Measurements from ENCODE around the gene CDC42EP3.

GRCh38 chr2:37638973-37639372, 32.5 kb downstream of the CDC42EP3 start:
- no peak for TF ChIP-seq POLR2AphosphoS5 (IDR thresholded peaks at IDR 0.05; ENCODE audit: low read depth, low read length)
- no peak for TF ChIP-seq POLR2A (IDR thresholded peaks at IDR 0.05; ENCODE audit: low read depth, low read length)
- no peak for TF ChIP-seq TAF1 (IDR thresholded peaks at IDR 0.05; ENCODE audit: borderline replicate concordance, low read depth, low read length)

All from GM12892 (cell line).